ENCODE results near the gene JMY.

The JMY gene

GRCh38 chr5:79224286-79224984 is 11.5 kb upstream of the JMY start:
- no peak overlapping the region for H3K4me3 ChIP-seq (replicated peaks in 1 of 2; ENCODE audit: low read depth in 2 of 2, low read length in 2 of 2)
- DNase-seq (ENCODE audit: low read depth in 2 of 2), result no peak
- TF ChIP-seq CTCF (IDR thresholded peaks at IDR 0.05; ENCODE audit: low read depth, low read length), result no peak

- no peak for TF ChIP-seq CTCF (IDR thresholded peaks at IDR 0.05; ENCODE audit: low read depth, low read length)
- H3K4me3 ChIP-seq (replicated peaks in 1 of 2; ENCODE audit: low read depth in 2 of 2, low read length in 2 of 2), result no peak overlapping the region
- DNase-seq (ENCODE audit: low read depth in 2 of 2), result peak in 1 of 2 donors; percentile 37
Measured at GRCh38 chr5:79225026-79225425, 10.9 kb upstream of the JMY start.

- no peak for TF ChIP-seq CTCF (IDR thresholded peaks at IDR 0.05; ENCODE audit: low read depth, low read length)
- DNase-seq (ENCODE audit: low read depth in 2 of 2), result no peak
- no peak overlapping the region for H3K4me3 ChIP-seq (replicated peaks in 1 of 2; ENCODE audit: low read depth in 2 of 2, low read length in 2 of 2)
Measured at GRCh38 chr5:79225441-79225840, 10.5 kb upstream of the JMY start.

GRCh38 chr5:79227484-79228025 is 8.4 kb upstream of the JMY start:
- H3K4me3 ChIP-seq (replicated peaks in 1 of 2; ENCODE audit: low read depth in 2 of 2, low read length in 2 of 2), result no peak overlapping the region
- no peak for TF ChIP-seq CTCF (IDR thresholded peaks at IDR 0.05; ENCODE audit: low read depth, low read length)
- no peak for DNase-seq (ENCODE audit: low read depth in 2 of 2)

- TF ChIP-seq CTCF (IDR thresholded peaks at IDR 0.05; ENCODE audit: low read depth, low read length), result no peak
- no peak overlapping the region for H3K4me3 ChIP-seq (replicated peaks in 1 of 2; ENCODE audit: low read depth in 2 of 2, low read length in 2 of 2)
- DNase-seq (ENCODE audit: low read depth in 2 of 2), result peak in 1 of 2 donors; percentile 71
Measured at GRCh38 chr5:79229357-79230174, 6.4 kb upstream of the JMY start.

- peak; percentile 29 to 46 for DNase-seq (ENCODE audit: low read depth in 2 of 2)
- no peak for TF ChIP-seq CTCF (IDR thresholded peaks at IDR 0.05; ENCODE audit: low read depth, low read length)
- peak overlapping the region; percentile 60 to 81 for H3K4me3 ChIP-seq (replicated peaks in 1 of 2; ENCODE audit: low read depth in 2 of 2, low read length in 2 of 2)
Measured at GRCh38 chr5:79235261-79235633, 684 bp upstream of the JMY start.

Measured in cardiac fibroblast (primary cell).